Measurements from ENCODE around the gene FEV. TPM values are rescaled to one million over a fixed set of nuclear protein-coding genes. Genes with fewer than 3 reads are reported as not detected.
A peak's percentile ranks its signal among the peaks of the same experiment; 100 is the strongest.

FEV gene
- total and polyA plus RNA-seq, 7 experiments from 2014 or later = not detected

- Mint-ChIP-seq H3K9me3 (no peaks in the 10 kb centered on the region), H3K27me3 (peaks cover 16 to 37% (median 22%) of the 10 kb centered on the region in 5 donors), H3K27ac (peak overlapping the region in 1 of 9 donors; percentile 14), H3K4me1 (no peaks in the 10 kb centered on the region), H3K36me3 (no peaks in the 10 kb centered on the region), H3K4me3 (no peak overlapping the region)
- Histone ChIP-seq H3K36me3 (ENCODE audit: control insufficient read depth in 2 of 3, insufficient read depth in 3 of 3, low read length in 3 of 3) (no peaks in the 10 kb centered on the region), H3K4me3 (ENCODE audit: low read length) (no peak overlapping the region), H3K27ac (ENCODE audit: low read depth, low read length) (no peak overlapping the region), H3K27me3 (ENCODE audit: control insufficient read depth in 2 of 2, insufficient read depth in 2 of 2, low read length in 2 of 2) (peaks cover 0 to 3% of the 10 kb centered on the region in 2 donors), H3K9me3 (ENCODE audit: control insufficient read depth in 2 of 3, low read length in 3 of 3) (no peaks in the 10 kb centered on the region), H3K4me1 (ENCODE audit: control insufficient read depth in 2 of 2, insufficient read depth in 2 of 2, low read length in 2 of 2) (no peaks in the 10 kb centered on the region)
- DNase-seq (no peak), ATAC-seq (peak; percentile 3)
- intact Hi-C loops (cut with micrococcal nuclease) = loop anchor here (1.0 kb wide), 4 partner anchors 29 to 176 kb away; no protein-coding TSS in a partner anchor
- ChIA-PET POLR2A (no interaction called here), CTCF (interaction anchor here (0.7 to 2.5 kb wide), 11 partner anchors 12 to 319 kb away, joined by 3 to 12 read pairs (median 4); partner anchors contain the start of gene CFAP65)
These were observed 44.2 kb upstream of the FEV start for GRCh38 chr2:219028996-219029828.

GRCh38 chr2:219028141-219028540 lies 43.2 kb upstream of the FEV start:
- Mint-ChIP-seq H3K27ac (no peak overlapping the region), H3K4me3 (no peak overlapping the region), H3K27me3 (peaks cover 7 to 30% (median 15%) of the 10 kb centered on the region in 5 donors), H3K9me3 (no peaks in the 10 kb centered on the region), H3K4me1 (no peaks in the 10 kb centered on the region), H3K36me3 (no peaks in the 10 kb centered on the region)
- H3K27me3 ChIP-seq (ENCODE audit: control insufficient read depth in 2 of 2, insufficient read depth in 2 of 2, low read length in 2 of 2) = peaks cover 0 to 3% of the 10 kb centered on the region in 2 donors
- CTCF ChIA-PET = interaction anchor here (0.6 kb wide), 1 partner anchor 44 kb away, joined by 5 read pairs; no protein-coding TSS in a partner anchor
- POLR2A ChIA-PET = no interaction called here
- H3K9me3 ChIP-seq (ENCODE audit: control insufficient read depth in 2 of 3, low read length in 3 of 3) = no peaks in the 10 kb centered on the region
- intact Hi-C loops (cut with micrococcal nuclease) = no loop called here
- ATAC-seq = no peak
- H3K27ac ChIP-seq (ENCODE audit: low read depth, low read length) = no peak overlapping the region
- no peak for DNase-seq
- no peaks in the 10 kb centered on the region for H3K4me1 ChIP-seq (ENCODE audit: control insufficient read depth in 2 of 2, insufficient read depth in 2 of 2, low read length in 2 of 2)
- no peak overlapping the region for H3K4me3 ChIP-seq (ENCODE audit: low read length)
- no peaks in the 10 kb centered on the region for H3K36me3 ChIP-seq (ENCODE audit: control insufficient read depth in 2 of 3, insufficient read depth in 3 of 3, low read length in 3 of 3)

GRCh38 chr2:219027511-219028055 lies 42.6 kb upstream of the FEV start:
- no peak overlapping the region for H3K27ac ChIP-seq (ENCODE audit: low read depth, low read length)
- peaks cover 0 to 3% of the 10 kb centered on the region in 2 donors for H3K27me3 ChIP-seq (ENCODE audit: control insufficient read depth in 2 of 2, insufficient read depth in 2 of 2, low read length in 2 of 2)
- ChIA-PET POLR2A (no interaction called here), CTCF (interaction anchor here (0.6 to 1.5 kb wide), 4 partner anchors 16 to 127 kb away, joined by 3 to 5 read pairs (median 3); no protein-coding TSS in a partner anchor)
- H3K9me3 Mint-ChIP-seq = no peaks in the 10 kb centered on the region
- H3K27ac Mint-ChIP-seq = no peak overlapping the region
- H3K36me3 ChIP-seq (ENCODE audit: control insufficient read depth in 2 of 3, insufficient read depth in 3 of 3, low read length in 3 of 3) = no peaks in the 10 kb centered on the region
- no peak overlapping the region for H3K4me3 Mint-ChIP-seq
- no peak overlapping the region for H3K4me3 ChIP-seq (ENCODE audit: low read length)
- no peaks in the 10 kb centered on the region for H3K36me3 Mint-ChIP-seq
- no peaks in the 10 kb centered on the region for H3K9me3 ChIP-seq (ENCODE audit: control insufficient read depth in 2 of 3, low read length in 3 of 3)
- intact Hi-C loops (cut with micrococcal nuclease) = no loop called here
- no peaks in the 10 kb centered on the region for H3K4me1 ChIP-seq (ENCODE audit: control insufficient read depth in 2 of 2, insufficient read depth in 2 of 2, low read length in 2 of 2)
- peaks cover 6 to 29% (median 13%) of the 10 kb centered on the region in 5 donors for H3K27me3 Mint-ChIP-seq
- DNase-seq (no peak), ATAC-seq (no peak)
- H3K4me1 Mint-ChIP-seq = no peaks in the 10 kb centered on the region

- Mint-ChIP-seq H3K9me3 (no peaks in the 10 kb centered on the region), H3K27ac (no peak overlapping the region), H3K4me3 (no peak overlapping the region), H3K36me3 (no peaks in the 10 kb centered on the region), H3K27me3 (peaks cover 1 to 22% (median 8%) of the 10 kb centered on the region in 5 donors), H3K4me1 (no peaks in the 10 kb centered on the region)
- POLR2A ChIA-PET = no interaction called here
- intact Hi-C loops (cut with micrococcal nuclease) = no loop called here
- no peaks in the 10 kb centered on the region for H3K36me3 ChIP-seq (ENCODE audit: control insufficient read depth in 2 of 3, insufficient read depth in 3 of 3, low read length in 3 of 3)
- no peaks in the 10 kb centered on the region for H3K9me3 ChIP-seq (ENCODE audit: control insufficient read depth in 2 of 3, low read length in 3 of 3)
- no peak overlapping the region for H3K4me3 ChIP-seq (ENCODE audit: low read length)
- ATAC-seq (no peak), DNase-seq (no peak)
- no peaks in the 10 kb centered on the region for H3K4me1 ChIP-seq (ENCODE audit: control insufficient read depth in 2 of 2, insufficient read depth in 2 of 2, low read length in 2 of 2)
- no peak overlapping the region for H3K27ac ChIP-seq (ENCODE audit: low read depth, low read length)
- H3K27me3 ChIP-seq (ENCODE audit: control insufficient read depth in 2 of 2, insufficient read depth in 2 of 2, low read length in 2 of 2) = peaks cover 0 to 3% of the 10 kb centered on the region in 2 donors
- CTCF ChIA-PET = interaction anchor here (0.7 to 1.5 kb wide), 3 partner anchors 16 to 128 kb away, joined by 3 read pairs; no protein-coding TSS in a partner anchor
These were observed 42.0 kb upstream of the FEV start for GRCh38 chr2:219026946-219027345.

GRCh38 chr2:219025637-219026585 lies 40.9 kb upstream of the FEV start:
- no peaks in the 10 kb centered on the region for H3K36me3 ChIP-seq (ENCODE audit: control insufficient read depth in 2 of 3, insufficient read depth in 3 of 3, low read length in 3 of 3)
- Mint-ChIP-seq H3K27ac (no peak overlapping the region), H3K27me3 (peaks cover 1 to 13% (median 6%) of the 10 kb centered on the region in 5 donors), H3K9me3 (no peaks in the 10 kb centered on the region), H3K36me3 (no peaks in the 10 kb centered on the region), H3K4me1 (no peaks in the 10 kb centered on the region), H3K4me3 (no peak overlapping the region)
- no peak overlapping the region for H3K27ac ChIP-seq (ENCODE audit: low read depth, low read length)
- no peak overlapping the region for H3K4me3 ChIP-seq (ENCODE audit: low read length)
- H3K27me3 ChIP-seq (ENCODE audit: control insufficient read depth in 2 of 2, insufficient read depth in 2 of 2, low read length in 2 of 2) = peaks cover 0 to 3% of the 10 kb centered on the region in 2 donors
- DNase-seq = no peak
- ChIA-PET POLR2A (no interaction called here), CTCF (interaction anchor here (1.4 to 1.5 kb wide), 2 partner anchors 15 to 106 kb away, joined by 3 read pairs; no protein-coding TSS in a partner anchor)
- no peaks in the 10 kb centered on the region for H3K9me3 ChIP-seq (ENCODE audit: control insufficient read depth in 2 of 3, low read length in 3 of 3)
- intact Hi-C loops (cut with micrococcal nuclease) = no loop called here
- no peak for ATAC-seq
- no peaks in the 10 kb centered on the region for H3K4me1 ChIP-seq (ENCODE audit: control insufficient read depth in 2 of 2, insufficient read depth in 2 of 2, low read length in 2 of 2)

GRCh38 chr2:219024059-219024458 lies 39.1 kb upstream of the FEV start:
- no peaks in the 10 kb centered on the region for H3K36me3 Mint-ChIP-seq
- no peaks in the 10 kb centered on the region for H3K4me1 Mint-ChIP-seq
- intact Hi-C loops (cut with micrococcal nuclease) = no loop called here
- H3K27ac Mint-ChIP-seq = no peak overlapping the region
- CTCF ChIA-PET = no interaction called here
- H3K27ac ChIP-seq (ENCODE audit: low read depth, low read length) = no peak overlapping the region
- no peaks in the 10 kb centered on the region for H3K27me3 ChIP-seq (ENCODE audit: control insufficient read depth in 2 of 2, insufficient read depth in 2 of 2, low read length in 2 of 2)
- peaks cover 0 to 13% (median 0%) of the 10 kb centered on the region in 5 donors for H3K27me3 Mint-ChIP-seq
- no peak overlapping the region for H3K4me3 ChIP-seq (ENCODE audit: low read length)
- POLR2A ChIA-PET = no interaction called here
- no peak for DNase-seq
- no peak overlapping the region for H3K4me3 Mint-ChIP-seq
- ATAC-seq = no peak
- H3K9me3 Mint-ChIP-seq = no peaks in the 10 kb centered on the region
- H3K36me3 ChIP-seq (ENCODE audit: control insufficient read depth in 2 of 3, insufficient read depth in 3 of 3, low read length in 3 of 3) = no peaks in the 10 kb centered on the region
- H3K4me1 ChIP-seq (ENCODE audit: control insufficient read depth in 2 of 2, insufficient read depth in 2 of 2, low read length in 2 of 2) = no peaks in the 10 kb centered on the region
- H3K9me3 ChIP-seq (ENCODE audit: control insufficient read depth in 2 of 3, low read length in 3 of 3) = no peaks in the 10 kb centered on the region
